HG03064 (cell line): ENCODE measurements around the gene WNT3.
"Not testable (repeated sequence)": the region's sequence is repeated elsewhere in the genome, so short reads cannot be mapped to it uniquely, and the experiment has no call there.

ENCODE experiments used
- ATAC-seq: cut with Tn5 transposase; IDR thresholded peaks from one replicate; pipeline ENCODE4 v1.9.1; 2021; ENCODE audit warnings: low read depth; ENCODE audit not compliant: unreplicated experiment

WNT3 gene

DNA sequence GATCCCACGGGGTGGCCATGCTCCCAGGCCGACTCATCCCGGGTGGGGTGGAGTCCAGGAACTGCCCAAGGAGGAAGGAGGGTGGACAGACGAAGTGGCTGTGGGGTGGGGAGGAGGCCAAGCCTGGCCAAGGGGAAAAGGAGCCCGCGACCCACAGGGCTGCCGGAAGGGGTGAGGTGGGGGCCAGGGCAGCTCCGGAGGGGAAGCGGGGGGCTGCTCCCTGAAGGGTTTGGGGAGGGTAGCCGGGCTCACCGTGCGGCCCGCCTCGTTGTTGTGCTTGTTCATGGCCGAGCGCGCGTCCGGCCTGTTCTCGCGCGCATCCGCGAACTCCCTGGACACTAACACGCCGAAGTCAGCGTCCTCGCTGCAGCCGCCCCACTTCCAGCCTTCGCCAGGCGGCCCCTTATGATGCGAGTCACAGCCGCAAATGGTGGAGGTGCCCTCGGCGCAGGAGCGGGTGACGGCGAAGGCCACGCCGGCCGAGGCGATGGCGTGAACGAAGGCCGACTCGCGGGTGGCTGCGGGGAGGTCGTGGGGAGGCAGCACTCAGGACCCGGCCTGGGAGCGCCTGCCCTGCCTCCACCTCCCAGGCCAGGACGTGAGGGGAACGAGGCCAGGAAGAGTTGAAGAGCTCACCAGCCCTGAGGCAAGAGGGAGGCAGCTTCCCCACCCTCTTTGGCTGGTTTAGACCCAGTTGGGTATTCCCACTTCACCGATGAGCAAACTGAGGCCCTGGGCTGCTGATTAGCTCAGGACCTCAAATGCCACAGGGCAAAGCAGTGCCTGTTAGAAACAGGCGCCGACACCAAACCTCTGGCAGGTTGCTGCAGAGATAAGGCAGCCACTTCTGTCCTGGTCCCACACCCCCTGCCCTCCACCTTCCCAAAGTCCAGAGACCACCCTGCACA is 48.7 kb downstream of the WNT3 start:
- ATAC-seq: no peak

DNA sequence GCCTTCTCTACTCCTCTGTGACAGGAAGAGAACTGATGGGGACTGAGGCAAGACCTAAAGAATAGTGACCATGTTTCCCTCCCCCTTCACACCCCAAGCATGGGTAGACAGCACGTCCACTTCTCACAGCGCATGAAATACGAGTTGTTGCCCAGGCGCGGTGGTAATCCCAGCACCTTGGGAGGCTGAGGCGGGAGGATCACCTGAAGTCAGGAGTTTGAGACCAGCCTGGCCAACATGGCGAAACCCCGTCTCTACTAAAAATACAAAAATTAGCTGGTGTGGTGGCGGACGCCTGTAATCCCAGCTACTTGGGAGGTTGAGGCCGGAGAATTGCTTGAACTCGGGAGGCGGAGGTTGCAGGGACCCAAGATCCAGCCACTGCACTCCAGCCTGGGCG is 49.6 kb downstream of the WNT3 start:
- not testable (repeated sequence) for ATAC-seq

DNA sequence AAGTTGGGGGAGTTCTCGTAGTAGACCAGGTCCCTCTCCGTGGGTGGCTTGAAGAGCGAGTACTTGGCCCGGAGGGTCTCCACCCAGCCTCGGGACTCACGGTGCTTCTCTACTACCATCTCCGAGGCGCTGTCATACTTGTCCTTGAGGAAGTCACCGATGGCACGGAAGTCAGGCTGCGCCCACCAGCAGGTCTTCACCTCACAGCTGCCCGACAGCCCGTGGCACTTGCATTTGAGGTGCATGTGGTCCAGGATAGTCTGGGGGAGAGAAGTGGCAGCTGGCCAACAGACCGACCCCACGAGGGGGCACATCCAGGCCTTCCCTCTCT is 50.0 kb downstream of the WNT3 start:
- ATAC-seq: no peak

DNA sequence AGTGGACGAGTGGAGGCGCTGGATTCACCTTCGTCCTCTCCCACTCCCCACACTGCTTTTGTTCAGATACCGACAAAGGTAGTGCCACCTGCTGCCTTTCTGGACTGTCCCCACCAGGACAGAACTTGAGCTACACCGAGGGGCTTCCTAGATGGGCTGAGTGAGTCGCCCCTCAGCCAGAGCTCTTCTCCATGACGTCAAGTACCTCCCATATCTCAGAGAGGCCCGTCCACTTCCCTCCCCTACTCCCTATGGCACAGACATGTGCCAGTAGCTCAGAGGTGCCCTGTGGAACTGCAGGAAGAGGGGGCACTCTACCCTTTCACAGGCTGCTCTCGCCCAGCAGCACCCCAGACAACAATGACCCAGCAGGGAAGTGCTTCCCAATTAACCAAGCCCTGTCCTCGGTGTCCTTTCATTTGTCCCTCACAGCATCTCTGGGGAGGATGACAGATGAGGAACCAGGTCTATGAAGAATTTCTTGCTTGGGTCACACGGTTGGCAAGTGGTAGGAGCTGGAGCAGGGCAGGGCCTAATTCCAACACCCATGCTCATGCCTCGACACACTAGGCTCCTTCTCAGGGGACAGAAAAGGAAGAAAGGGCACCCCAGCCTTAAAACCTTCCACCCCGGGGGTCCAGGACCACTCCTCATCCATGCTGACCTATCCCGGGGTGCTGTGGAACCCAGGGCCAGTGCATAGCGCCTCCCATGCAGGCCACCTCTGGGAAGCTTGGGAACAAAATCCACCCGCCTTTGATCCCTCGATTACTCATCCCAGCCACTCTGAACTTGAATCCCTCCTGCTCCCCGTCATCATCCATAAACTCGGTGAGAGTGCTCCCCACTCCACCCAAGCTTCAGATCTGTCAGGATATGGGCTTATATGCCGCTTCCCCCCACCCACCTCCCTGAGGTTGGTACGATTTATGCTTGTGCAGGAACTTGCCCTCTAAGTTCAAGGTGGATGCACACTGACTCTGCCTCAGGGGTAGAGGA is 51.7 kb downstream of the WNT3 start:
- ATAC-seq: no peak

DNA sequence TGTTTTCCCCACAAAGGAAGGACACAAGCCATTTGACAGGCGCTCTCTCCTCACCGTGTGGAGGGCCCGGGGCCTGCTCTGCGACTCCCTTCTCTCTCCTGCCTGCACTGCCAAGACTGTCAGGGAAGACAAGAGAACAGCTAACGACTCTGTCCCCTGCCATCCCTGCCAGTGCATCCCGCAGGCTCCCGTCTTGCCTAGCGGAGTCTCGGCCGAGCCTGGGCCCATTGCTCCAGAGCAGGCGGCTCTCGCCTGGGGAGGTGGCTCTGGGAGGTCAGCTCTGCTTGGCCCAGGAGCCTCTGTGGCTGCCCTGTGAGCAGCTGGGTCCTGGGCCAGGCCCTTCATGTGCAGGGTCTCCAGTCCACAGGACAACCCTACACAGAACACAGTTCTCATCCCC is 53.0 kb downstream of the WNT3 start:
- ATAC-seq: no peak

DNA sequence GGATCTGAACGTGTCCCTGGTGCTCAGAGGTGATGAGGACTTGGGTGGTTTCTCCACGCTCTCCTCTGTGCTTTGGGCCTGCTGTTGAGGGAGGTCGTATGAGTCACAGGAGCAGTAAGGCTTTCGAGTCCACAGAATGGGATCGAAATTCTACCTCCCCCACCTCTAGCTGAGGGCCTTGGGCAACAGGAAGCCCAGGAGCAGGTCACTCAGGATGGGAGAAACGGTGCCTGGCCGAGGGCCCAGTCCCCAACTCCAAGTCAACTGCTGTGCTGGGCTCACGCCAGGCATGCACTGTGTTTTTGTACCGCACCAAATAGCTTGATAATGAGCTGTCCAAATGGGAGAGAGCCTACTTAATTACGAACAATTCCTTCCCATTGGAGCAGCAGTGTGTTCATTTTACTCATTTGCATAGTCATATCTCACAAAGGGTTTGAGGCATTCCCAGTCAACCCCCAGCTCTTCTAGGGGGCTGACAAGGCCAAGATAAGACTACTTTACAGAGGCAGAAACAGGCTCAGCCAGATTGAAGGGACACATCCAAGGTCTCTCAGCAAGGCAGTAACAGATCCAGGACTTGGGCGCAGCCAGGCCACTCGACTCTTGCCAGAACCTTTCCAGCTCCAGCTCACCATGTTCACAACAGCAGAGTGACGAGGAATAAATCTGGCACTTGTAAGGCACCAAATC is 53.6 kb downstream of the WNT3 start:
- no peak for ATAC-seq

DNA sequence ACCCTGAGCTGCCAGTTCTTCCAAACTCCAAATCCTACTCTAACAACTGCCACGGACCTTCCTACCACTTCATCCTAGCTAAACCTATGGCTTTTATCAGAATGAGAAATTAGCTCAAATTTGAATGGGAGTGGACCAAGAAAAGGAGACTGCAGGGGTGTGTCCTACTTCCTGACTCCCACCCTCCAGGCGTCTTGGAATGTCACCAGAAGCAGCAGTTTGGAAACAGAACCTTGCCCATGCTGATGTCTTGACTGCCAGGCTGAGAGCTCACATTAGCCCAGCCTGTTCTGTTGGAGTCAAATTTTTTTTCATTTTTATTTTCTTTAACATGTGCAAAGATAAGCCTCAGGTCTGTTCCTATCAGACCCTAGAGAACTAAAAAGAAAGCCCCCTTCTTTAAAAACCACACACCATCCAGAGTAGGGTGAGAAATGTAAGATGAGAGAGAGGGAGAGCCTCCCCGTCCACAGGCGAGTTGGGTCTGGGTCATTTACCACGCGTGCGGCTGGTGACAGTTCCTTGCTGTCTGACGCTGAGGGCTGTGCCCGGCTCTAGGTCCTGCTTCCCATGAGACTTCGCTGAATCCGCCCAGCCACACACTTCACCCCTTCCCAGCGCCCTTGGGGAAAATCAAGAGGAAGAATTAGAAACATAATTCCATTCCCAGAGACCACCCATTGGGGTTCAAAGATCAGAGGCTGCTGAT is 54.3 kb downstream of the WNT3 start:
- ATAC-seq: no peak

DNA sequence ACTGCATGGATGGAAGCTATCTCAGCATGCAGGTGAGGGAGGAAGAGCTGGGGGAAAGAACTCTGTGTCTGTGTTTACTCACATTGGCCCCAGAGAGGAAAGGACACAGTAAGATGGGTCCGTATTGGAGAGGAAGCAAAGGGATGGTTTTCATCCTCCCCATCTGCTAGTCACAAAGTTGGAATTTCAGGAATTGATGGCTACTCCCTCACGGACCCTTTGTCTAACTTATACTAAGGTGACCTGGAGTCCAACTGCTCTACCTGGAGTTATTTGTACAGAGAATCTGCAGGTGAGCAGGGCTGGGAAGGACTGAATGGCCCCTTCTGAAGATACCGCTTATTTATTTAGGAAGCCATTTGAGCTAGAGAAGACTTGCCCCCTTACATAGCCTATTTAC is 55.1 kb downstream of the WNT3 start:
- ATAC-seq: no peak

DNA sequence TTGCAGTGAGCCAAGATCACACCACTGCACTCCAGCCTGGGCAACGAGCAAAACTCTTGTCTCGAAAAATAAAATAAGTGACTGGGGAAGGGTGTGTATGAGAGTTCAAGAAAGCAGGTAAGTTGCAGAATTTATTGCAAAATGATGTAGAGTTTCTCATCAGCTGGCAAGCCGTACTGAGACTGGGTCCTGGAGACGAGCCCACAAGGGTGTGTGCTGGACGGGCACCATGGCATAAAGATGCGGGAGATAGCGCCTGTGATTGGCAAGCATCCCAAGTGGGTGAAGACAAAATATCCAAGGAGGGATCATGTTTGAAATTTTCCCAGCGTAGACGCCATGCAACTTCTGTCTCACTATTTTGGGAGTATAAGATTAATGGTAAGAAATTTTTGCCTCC is 59.4 kb downstream of the WNT3 start:
- no peak for ATAC-seq

DNA sequence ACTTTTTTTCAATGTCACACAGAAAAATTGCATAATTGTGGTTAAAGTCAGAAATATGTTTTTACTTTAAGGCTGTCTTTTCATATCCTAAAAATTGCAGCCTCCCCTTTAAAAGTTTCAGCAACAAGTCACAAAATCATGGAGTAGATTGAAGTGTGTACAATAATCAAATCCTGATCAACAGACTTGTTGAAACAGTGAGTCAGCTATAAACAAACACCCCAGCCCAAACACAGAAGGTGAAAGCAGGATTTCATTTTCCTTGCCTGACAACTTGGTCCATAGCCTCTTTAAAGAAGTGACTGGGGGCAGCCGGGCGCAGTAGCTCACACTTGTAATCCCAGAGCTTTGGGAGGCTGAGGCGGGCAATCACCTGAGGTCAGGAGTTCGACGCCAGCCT is 59.9 kb downstream of the WNT3 start:
- ATAC-seq: no peak

DNA sequence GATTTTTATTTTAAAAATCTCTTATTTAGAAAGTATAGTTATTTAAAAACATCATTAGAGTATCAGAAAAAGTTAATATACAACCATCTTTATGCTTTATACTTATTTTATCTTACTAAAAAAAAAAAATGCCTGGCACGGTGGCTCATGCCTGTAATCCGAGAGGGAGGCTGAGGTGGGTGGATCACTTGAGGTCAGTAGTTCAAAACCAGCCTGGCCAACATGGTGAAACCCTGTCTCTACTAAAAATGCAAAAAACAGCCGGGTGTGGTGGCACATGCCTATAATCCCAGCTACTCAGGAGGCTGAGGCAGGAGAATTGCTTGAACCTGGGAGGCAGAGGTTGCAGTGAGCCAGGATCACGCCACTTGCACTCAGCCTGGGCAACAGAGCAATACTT is 60.9 kb downstream of the WNT3 start:
- ATAC-seq: not testable (repeated sequence)

DNA sequence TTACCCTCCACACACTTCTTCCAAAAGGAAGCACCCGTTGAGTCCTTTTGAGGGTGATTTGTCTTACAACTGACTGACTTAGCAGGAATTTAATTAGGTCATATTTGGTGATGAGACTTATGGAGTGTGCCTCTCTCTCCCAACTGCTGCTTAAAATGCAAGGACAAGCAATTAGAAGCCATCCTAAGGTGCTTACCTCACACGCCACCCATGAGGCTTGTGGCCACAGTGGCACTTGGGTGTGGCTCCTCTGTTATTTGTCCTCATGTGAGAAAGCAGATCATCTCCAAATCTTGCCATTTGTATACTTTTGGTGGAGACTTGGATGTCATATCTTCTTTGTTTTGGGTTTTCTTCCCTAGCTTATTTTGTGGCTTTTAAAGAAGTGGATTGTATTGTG is 61.6 kb downstream of the WNT3 start:
- ATAC-seq: no peak

DNA sequence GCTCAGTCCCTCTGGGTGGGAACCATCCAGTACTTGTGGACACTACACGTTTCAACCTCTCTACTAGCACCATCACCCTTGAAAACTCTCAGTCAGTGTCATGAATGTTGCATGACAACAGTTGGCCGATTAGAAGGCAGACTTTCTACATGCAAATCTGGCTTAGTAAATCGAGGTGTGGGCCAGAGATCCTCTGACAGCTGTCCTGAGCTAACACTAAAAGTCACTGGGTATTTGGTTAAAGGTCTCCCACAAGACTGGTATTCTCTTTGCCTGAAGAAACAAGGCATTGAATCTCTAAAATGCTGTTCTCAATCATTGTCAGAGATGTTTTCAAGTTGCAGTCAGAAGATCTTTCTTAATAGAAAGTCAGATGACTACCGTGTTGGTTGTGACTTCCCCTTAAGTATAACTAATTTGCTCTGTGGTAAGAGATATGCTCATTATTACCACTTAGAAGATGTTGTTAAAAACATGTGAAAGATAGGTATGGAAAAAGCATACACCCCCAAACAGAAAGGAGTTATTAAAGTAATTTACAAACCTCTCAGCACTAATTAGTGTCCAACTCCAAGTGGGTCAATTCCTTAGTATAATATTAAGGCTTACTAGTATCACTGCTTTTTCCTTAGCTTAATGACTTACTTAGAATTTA is 62.3 kb downstream of the WNT3 start:
- ATAC-seq: no peak

DNA sequence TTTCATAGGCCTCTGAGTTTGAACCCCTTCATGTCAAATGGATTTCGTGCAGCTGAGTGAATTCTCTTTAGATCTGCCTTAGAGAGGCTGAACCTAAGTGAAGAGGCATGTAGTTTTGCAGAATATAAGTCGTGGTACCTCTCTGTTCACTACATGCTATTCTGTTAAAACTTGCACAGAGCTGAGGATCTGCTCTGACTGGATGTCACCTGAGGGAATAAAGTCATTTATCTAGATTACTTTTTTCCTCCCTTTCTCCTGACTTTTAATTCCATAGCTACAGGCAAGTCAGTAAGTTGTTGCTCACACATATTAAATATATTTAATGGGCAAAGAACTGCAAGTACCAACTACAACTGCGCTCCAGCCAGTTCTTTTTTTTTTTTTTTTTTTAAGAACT is 64.7 kb downstream of the WNT3 start:
- no peak for ATAC-seq

DNA sequence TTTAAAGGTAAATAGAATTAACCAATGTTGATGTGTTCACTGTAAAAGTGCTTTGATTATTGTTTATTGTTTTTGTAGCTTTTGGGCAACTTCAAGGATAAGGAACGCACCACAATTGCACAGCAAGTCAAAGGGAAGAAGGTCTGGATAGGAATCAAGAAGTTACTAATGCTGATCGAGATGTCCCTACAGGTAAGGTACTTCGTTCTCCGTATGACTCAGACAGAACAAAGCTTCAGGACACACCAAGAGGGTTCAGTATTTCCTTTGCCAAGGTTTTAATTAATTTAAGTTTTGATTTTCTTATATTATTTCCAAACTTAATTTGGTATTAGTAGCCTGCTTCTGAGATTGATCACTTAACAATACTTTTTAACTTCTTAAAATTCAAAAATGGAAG is 67.1 kb downstream of the WNT3 start:
- ATAC-seq: no peak

DNA sequence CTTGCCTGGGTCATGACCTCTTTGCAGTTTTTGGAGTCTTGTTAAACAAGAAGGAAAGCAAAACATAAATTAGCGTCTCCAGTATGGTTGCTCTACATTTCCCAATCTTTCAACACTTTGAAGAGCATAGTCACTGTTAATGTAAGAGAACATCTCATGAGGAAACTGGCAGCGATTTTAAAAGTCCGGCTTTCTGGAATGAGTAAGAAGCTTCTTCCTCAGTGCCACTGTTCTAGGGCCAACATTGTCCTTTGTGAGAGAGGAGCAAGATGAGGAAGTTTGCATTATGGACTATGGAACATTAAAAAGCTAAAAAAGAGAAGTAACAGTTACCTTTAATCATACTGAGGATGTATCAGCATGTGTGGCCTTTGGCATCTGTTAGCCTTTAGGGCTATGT is 73.1 kb downstream of the WNT3 start:
- ATAC-seq: no peak

DNA sequence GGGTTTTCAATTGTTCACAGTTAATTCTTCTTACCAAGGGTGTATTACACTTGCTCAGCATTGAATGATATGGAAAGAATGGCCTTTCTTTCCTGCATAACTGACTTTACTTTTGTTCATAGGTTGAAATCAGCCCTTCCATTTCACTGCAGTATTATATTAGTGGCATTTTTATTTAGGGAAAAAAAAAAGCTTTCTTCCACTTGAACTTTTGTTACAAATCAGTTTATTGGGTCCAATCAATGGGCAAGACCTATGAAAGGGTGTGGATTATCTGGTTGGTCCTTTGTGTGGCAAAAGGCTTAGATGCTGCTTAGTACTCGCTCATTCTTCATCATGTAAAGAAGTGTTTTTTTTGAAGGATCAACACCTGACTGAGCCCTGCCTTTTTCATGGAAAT is 74.1 kb downstream of the WNT3 start:
- ATAC-seq: no peak

DNA sequence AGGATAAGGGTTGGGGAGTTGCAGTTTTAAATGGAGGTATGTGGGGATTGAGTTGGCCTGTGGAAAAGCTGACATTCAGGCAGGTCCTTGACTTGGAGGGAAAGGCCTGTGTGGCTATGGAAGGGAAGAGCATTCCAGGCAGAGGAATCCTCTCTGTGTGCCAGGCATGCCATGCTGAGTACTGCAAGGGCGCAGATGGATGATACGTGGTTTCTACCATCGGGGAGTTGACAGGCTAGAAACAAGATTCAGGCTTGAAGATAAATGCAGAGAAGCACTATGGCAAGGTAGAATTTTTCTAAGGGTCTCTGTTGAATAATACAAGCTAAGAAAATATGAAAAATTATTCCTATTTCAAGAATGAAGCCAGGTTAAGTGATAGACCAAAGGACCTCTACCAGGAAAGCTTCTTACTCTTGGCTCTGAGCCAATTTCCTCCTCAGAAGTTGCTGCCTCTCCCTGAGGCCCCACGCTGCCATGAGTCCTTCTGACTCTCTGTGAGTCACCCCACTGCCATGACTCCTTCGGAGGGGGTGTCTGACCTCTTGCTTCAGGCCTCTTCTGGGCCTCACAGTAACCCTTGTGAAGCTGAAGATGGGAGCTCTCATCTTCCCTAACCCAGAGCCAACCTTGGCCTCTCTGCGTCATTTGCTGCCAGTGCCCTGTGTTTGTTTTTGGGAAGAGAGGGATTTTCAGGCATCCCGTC is 75.8 kb downstream of the WNT3 start:
- no peak for ATAC-seq

DNA sequence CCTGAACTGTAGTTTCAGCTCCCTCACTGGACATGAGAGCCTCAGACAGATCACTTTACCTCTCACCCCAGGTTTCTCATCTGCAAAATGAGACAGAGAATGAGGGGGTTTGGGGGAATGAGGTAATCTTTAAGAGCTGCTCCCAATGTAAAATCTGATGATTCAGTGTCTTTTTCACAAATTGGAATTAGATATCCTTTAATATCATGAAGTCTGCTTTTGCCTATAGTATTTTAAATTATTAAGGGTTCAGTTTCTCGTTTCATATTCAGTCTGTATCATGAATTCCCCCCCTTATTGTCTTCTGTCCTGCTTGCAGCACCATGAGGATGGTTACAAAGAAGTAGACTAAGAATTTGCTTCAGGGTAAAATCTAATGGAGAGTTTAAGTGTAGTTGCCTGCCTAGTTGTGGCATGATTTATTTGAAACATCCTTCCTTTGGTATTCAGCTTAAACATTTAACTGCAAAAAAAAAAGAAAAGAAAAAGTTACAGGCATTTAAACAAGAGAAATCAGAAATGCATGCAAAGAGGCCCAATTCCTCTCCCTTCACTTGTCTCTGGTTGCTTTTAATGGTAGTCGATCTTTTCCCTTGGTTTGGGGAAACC is 77.3 kb downstream of the WNT3 start:
- no peak for ATAC-seq
